ENCODE data around the gene IFI30. TPM values are rescaled to one million over a fixed set of nuclear protein-coding genes. Genes with fewer than 3 reads are reported as not detected.

The IFI30 gene
- polyA plus RNA-seq, 1 donor, result 270 TPM

DNA sequence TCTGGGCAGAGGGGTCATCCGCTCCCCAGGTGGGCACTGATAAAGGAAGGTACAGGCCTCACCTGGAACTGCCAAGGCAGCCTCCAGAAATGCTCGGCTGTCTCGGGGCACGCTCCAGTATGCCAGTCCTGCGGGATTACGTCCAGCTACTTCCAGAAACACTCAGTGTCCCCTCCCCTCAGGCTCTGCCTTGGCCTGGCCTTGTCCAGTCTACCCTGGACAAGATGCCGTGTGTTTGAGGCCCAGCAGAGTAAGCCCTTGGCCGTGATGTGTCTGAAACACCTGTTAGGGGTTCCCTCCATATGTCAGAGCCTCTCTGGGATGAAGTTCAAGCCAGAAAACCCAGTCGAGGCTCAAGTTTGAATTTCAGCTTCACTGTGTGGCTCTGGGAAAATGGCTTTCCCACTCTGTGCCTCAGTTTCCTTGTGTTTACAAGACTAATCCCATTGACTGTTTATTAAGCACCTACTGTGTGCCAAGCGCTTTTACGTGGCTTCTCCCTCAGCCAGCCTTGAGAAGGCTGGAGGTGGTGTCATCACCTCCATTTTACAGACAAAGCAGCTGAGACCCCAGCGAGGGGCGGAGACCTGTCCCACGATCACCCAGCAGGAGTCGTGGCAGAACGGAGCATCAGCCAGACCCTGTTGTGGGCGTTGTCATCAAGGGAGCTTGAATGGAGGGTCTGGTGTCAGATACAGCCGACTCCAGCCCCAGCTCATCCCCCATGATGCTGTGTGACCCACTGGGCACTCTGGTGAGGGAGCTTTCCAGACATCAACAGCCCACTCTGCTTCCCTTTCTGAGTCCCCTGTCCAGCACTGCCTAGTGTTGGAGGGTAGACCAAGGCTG is 22.6 kb upstream of the IFI30 start:
- H3K4me3 ChIP-seq (ENCODE audit: low read length), result no peak overlapping the region
- H3K4me1 ChIP-seq (ENCODE audit: control insufficient read depth, insufficient read depth, low read length), result peaks cover 20% of the 10 kb centered on the region
- no peak for DNase-seq
- peak overlapping the region; percentile 96 for H3K27ac ChIP-seq (ENCODE audit: low read length)
- WGBS (ENCODE audit: insufficient coverage, low lambda C conversion rate), result no CpG with 5 or more reads among the region's 18 CpGs
- peaks cover 33% of the 10 kb centered on the region for H3K36me3 ChIP-seq (ENCODE audit: control insufficient read depth, insufficient read depth, low read length)
- H3K27me3 ChIP-seq (ENCODE audit: control insufficient read depth, insufficient read depth, low read length), result no peaks in the 10 kb centered on the region
- H3K9me3 ChIP-seq (ENCODE audit: control insufficient read depth, low read depth, low read length), result peaks cover 2% of the 10 kb centered on the region

DNA sequence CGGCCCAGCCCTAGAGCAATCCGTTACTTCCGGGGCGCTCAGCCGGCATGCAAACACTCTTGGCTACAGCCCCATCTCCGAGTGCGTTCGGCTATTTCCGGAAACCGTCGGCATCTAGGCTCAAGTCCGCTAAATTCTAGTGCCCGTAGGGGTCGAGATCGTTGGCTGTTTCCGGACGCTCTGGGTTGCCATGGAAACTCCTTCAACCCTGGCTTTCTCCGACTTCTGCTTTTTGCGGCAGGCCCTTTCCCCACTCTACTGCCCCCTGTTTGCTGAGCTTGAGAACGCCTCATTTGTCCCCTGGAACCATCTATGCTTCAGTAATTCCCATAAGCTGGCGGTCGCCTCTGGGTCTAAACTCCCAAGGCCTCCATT is 21.2 kb upstream of the IFI30 start:
- DNase-seq, result peak; percentile 97
- Histone ChIP-seq H3K36me3 (ENCODE audit: control insufficient read depth, insufficient read depth, low read length) (peaks cover 30% of the 10 kb centered on the region), H3K9me3 (ENCODE audit: control insufficient read depth, low read depth, low read length) (peaks cover 2% of the 10 kb centered on the region), H3K27me3 (ENCODE audit: control insufficient read depth, insufficient read depth, low read length) (no peaks in the 10 kb centered on the region), H3K4me1 (ENCODE audit: control insufficient read depth, insufficient read depth, low read length) (peaks cover 34% of the 10 kb centered on the region), H3K27ac (ENCODE audit: low read length) (peak overlapping the region; percentile 96), H3K4me3 (ENCODE audit: low read length) (peak overlapping the region; percentile 69)
- WGBS (ENCODE audit: insufficient coverage, low lambda C conversion rate), result no CpG with 5 or more reads among the region's 22 CpGs

DNA sequence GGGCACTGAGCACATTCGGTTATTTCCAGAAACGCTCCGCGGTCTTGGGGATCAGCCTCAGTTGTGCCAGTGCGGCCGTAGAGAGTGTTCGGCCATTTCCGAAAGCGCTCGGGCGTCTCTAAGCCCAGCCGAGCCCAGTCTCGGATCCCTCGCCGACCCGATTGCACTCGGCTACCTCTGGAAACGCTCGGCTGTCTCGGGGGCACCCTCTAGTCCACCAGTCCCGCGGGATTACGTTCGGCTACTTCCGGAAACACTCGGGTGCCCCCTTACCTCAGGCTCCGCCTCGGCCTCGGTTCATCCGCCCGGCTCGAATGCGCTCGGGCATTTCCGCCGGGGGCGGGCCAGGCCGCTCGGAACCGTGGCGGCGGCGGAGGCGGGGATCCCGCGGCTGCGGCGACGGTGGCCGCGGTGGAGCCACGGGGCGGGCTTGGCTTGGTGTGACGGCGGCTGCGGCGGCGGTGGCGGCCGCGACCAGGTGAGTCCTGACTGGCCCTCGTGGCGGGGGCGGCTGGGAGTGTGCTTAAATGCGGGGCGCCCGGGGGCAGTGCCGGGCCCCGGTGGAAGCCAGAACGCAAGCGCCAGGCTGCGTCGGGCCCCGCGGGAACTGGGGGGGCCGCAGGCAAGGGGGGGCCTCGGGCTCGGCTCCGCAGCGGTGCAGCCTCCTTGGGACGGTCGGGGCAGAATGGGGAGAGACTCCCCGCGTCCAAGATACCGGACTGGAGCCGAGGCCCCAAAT is 20.6 kb upstream of the IFI30 start, which contains the start of gene PIK3R2:
TSS of gene PIK3R2 (plus strand) at position 347 of the 739 bp plus-strand sequence. CDS start 2,717 bp downstream, outside the sequence.
- H3K27me3 ChIP-seq (ENCODE audit: control insufficient read depth, insufficient read depth, low read length), result no peaks in the 10 kb centered on the region
- peaks cover 2% of the 10 kb centered on the region for H3K9me3 ChIP-seq (ENCODE audit: control insufficient read depth, low read depth, low read length)
- DNase-seq, result peak; percentile 99
- peak within 1 kb of the TSS; percentile 82 for H3K4me3 ChIP-seq (ENCODE audit: low read length)
- H3K27ac ChIP-seq (ENCODE audit: low read length), result peak within 1 kb of the TSS; percentile 96
- no CpG with 5 or more reads among the region's 86 CpGs for WGBS (ENCODE audit: insufficient coverage, low lambda C conversion rate)
- H3K36me3 ChIP-seq (ENCODE audit: control insufficient read depth, insufficient read depth, low read length), result peaks cover 29% of the 10 kb centered on the region
- H3K4me1 ChIP-seq (ENCODE audit: control insufficient read depth, insufficient read depth, low read length), result peaks cover 38% of the 10 kb centered on the region

DNA sequence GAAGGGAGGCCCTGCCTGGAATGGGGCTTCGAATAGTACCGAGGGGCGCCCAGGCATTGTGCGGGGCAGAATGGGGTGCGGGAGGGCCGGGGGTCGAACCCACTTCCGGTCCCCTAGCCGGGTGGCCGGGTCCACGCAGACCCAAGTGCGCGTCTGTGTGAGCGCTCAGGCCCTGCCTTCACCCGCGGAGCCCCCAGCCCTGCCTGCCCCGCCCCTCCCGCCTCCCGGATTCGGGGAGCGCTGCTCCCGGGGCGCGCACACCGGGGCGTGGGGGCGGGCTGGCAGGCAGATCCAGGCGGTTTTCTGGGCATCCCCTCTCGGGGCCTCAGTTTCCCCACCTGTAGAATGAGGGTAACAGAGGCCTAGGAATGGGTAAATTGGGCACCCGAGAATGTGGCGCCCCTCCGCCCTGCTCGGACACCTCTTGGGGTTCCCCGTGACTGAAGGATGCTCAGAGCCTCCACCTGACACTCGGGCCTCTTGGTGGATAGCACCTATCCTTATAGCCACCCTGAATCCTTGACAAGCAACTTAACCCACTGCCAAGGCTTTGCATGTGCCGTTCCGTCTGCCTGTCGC is 20.0 kb upstream of the IFI30 start:
- H3K4me1 ChIP-seq (ENCODE audit: control insufficient read depth, insufficient read depth, low read length), result peaks cover 38% of the 10 kb centered on the region
- H3K4me3 ChIP-seq (ENCODE audit: low read length), result peak overlapping the region; percentile 82
- peaks cover 31% of the 10 kb centered on the region for H3K36me3 ChIP-seq (ENCODE audit: control insufficient read depth, insufficient read depth, low read length)
- H3K27ac ChIP-seq (ENCODE audit: low read length), result peak overlapping the region; percentile 81
- no CpG with 5 or more reads among the region's 38 CpGs for WGBS (ENCODE audit: insufficient coverage, low lambda C conversion rate)
- peak in 1 of 2 donors; percentile 51 for DNase-seq
- peaks cover 2% of the 10 kb centered on the region for H3K9me3 ChIP-seq (ENCODE audit: control insufficient read depth, low read depth, low read length)
- H3K27me3 ChIP-seq (ENCODE audit: control insufficient read depth, insufficient read depth, low read length), result no peaks in the 10 kb centered on the region

DNA sequence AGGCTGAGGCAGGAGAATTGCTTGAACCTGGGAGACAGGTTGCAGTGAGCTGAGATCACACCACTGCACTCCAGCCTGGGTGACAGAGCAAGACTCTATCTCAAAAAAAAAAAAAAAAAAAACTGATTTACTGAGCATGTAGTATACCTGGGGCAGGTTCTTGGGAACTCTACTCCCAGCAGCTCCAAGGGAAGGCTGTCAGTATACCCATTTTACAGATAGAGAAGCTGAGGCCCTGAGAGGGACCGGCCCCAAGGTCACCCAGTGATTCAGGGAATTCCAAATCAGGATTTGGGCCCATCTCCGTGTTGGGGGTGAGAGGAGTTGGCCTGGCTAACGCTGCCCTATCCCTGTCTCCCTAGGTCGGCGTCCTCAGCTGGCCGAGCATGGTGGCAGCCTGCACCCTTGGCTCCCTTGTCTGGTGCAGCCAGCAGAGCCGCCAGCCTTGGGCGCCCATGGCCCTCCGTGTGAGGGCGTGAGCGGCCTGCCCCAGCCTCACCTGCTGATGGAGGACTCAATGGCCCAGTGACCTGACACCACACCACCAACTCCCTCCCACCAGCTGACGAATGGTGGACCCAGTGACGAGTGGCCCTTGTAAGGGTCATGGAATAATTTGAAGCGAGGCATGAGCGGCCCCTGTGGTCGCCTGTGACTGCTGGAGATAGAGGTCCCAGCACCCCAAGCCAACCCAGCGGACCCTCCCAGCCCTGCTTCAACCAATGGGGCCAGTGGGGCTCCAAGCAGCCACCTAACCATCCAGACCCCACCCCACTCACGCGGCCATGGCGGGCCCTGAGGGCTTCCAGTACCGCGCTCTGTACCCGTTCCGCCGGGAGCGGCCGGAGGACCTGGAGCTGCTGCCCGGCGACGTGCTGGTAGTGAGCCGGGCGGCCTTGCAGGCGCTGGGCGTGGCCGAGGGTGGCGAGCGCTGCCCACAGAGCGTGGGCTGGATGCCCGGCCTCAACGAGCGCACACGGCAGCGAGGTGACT is 18.2 kb upstream of the IFI30 start:
- DNase-seq, result no peak
- H3K9me3 ChIP-seq (ENCODE audit: control insufficient read depth, low read depth, low read length), result peaks cover 2% of the 10 kb centered on the region
- H3K4me3 ChIP-seq (ENCODE audit: low read length), result no peak overlapping the region
- H3K36me3 ChIP-seq (ENCODE audit: control insufficient read depth, insufficient read depth, low read length), result peaks cover 36% of the 10 kb centered on the region
- WGBS (ENCODE audit: insufficient coverage, low lambda C conversion rate), result no CpG with 5 or more reads among the region's 43 CpGs
- H3K4me1 ChIP-seq (ENCODE audit: control insufficient read depth, insufficient read depth, low read length), result peaks cover 38% of the 10 kb centered on the region
- no peaks in the 10 kb centered on the region for H3K27me3 ChIP-seq (ENCODE audit: control insufficient read depth, insufficient read depth, low read length)
- H3K27ac ChIP-seq (ENCODE audit: low read length), result no peak overlapping the region

DNA sequence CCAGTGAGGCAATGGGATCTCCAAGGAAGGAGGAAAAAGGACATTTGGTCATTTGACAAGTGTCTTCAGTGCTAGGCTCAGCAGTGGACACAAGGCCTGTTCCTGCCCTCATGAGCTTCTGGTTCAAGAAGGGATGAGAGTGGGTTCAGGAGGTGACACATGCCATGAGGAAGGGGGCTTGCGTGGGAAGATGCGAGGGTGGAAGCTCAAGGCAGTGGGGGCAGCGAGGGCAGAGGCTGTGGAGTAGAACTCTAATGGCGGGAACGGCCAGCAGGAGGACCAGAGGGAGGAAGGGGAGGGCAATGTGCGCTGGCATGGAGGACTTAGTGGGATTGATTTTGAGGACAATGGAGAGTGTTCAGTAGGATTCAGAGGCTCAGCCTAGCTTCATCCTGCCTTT is 17.3 kb upstream of the IFI30 start:
- peak overlapping the region; percentile 32 for H3K27ac ChIP-seq (ENCODE audit: low read length)
- no peak overlapping the region for H3K4me3 ChIP-seq (ENCODE audit: low read length)
- peaks cover 43% of the 10 kb centered on the region for H3K4me1 ChIP-seq (ENCODE audit: control insufficient read depth, insufficient read depth, low read length)
- no CpG with 5 or more reads among the region's 6 CpGs for WGBS (ENCODE audit: insufficient coverage, low lambda C conversion rate)
- peaks cover 2% of the 10 kb centered on the region for H3K9me3 ChIP-seq (ENCODE audit: control insufficient read depth, low read depth, low read length)
- H3K27me3 ChIP-seq (ENCODE audit: control insufficient read depth, insufficient read depth, low read length), result no peaks in the 10 kb centered on the region
- no peak for DNase-seq
- H3K36me3 ChIP-seq (ENCODE audit: control insufficient read depth, insufficient read depth, low read length), result peaks cover 35% of the 10 kb centered on the region

DNA sequence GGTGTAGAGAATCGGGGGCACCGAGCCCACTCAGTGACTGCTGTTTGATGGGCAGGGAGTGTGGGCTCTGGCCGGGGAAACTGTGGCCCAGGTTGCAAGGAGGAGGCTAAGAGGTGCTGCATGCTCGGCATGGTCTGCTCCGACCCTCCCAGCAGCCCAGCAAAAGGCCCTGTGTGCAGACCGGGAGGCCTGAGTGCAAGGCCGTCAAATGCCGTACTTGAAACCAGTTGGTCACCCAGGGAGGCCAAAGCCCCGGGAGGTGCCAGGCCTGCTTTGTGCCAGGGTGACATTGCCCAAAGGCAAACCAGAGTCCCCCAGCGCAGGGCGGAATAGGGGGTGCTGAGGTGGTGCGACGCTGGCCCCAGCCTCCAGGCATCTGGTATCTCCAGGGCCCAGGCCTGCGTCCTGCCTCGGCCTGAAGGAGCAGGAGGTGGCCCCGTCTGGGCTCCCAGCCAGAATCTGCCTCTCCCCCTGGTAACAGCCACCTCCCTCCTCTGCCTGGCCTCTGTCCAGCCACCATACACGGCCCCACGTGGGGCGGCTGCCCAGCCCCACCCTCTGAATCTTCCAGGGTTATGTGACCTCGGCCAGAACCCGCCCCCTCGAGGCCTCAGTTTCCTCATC is 16.7 kb upstream of the IFI30 start:
- DNase-seq, result peak; percentile 87 to 91
- Histone ChIP-seq H3K27me3 (ENCODE audit: control insufficient read depth, insufficient read depth, low read length) (no peaks in the 10 kb centered on the region), H3K9me3 (ENCODE audit: control insufficient read depth, low read depth, low read length) (peaks cover 2% of the 10 kb centered on the region), H3K27ac (ENCODE audit: low read length) (peak overlapping the region; percentile 52), H3K4me3 (ENCODE audit: low read length) (no peak overlapping the region), H3K36me3 (ENCODE audit: control insufficient read depth, insufficient read depth, low read length) (peaks cover 41% of the 10 kb centered on the region), H3K4me1 (ENCODE audit: control insufficient read depth, insufficient read depth, low read length) (peaks cover 39% of the 10 kb centered on the region)
- WGBS (ENCODE audit: insufficient coverage, low lambda C conversion rate), result no CpG with 5 or more reads among the region's 22 CpGs

DNA sequence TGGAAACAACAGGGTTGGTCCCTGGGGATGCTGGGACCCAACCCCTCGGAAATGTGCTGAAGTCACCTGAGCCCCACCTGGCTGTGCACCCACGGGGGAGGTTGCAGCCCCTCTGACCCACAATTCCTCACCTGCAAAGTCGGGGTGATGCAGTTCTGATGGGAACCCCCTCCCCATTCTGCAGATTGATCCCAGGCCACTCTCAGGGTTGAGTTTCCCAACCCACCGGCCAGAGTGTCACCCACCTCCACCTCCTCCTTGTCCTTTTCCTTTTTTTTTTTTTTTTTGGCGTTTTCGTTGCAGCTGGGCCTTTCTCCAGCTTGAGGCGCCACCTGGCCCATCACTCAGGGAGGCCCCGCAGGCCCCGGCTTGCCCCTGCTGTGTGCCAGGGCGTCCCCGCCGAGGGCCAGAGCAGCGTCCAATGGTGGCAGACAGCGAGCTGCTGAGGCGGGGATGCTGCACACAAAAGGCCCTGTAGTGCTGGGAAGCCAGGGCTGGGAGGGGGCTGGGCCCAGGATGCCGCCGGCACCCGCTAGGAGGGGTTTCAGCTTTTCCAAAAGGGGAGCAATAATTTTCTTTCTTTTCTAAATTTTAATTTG is 16.0 kb upstream of the IFI30 start:
- Histone ChIP-seq H3K36me3 (ENCODE audit: control insufficient read depth, insufficient read depth, low read length) (peaks cover 47% of the 10 kb centered on the region), H3K4me3 (ENCODE audit: low read length) (no peak overlapping the region), H3K4me1 (ENCODE audit: control insufficient read depth, insufficient read depth, low read length) (peaks cover 39% of the 10 kb centered on the region), H3K9me3 (ENCODE audit: control insufficient read depth, low read depth, low read length) (peaks cover 2% of the 10 kb centered on the region), H3K27me3 (ENCODE audit: control insufficient read depth, insufficient read depth, low read length) (no peaks in the 10 kb centered on the region), H3K27ac (ENCODE audit: low read length) (peak overlapping the region; percentile 52)
- DNase-seq, result no peak
- WGBS (ENCODE audit: insufficient coverage, low lambda C conversion rate), result no CpG with 5 or more reads among the region's 18 CpGs

DNA sequence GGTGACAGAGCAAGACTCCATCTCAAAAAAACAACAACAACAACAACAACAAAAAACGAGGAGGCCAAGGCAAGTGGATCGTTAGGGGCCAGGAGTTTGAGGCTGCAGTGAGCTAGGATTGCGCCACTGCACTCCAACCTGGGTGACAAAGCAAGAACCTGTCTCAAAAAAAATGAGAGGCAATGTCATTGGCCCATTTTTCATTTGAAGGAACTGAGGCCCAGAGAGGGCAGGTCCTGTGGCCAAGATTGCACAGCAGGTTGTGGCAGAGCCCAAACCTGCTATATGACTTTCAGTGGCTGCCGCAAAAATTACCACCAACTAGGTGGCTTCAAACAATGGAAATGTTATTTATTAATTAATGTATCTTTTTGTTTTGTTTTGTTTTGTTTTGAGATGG is 15.1 kb upstream of the IFI30 start:
- no peak overlapping the region for H3K27ac ChIP-seq (ENCODE audit: low read length)
- no peak for DNase-seq
- no CpG with 5 or more reads among the region's 4 CpGs for WGBS (ENCODE audit: insufficient coverage, low lambda C conversion rate)
- H3K36me3 ChIP-seq (ENCODE audit: control insufficient read depth, insufficient read depth, low read length), result peaks cover 56% of the 10 kb centered on the region
- peaks cover 39% of the 10 kb centered on the region for H3K4me1 ChIP-seq (ENCODE audit: control insufficient read depth, insufficient read depth, low read length)
- no peaks in the 10 kb centered on the region for H3K27me3 ChIP-seq (ENCODE audit: control insufficient read depth, insufficient read depth, low read length)
- H3K9me3 ChIP-seq (ENCODE audit: control insufficient read depth, low read depth, low read length), result peaks cover 2% of the 10 kb centered on the region
- no peak overlapping the region for H3K4me3 ChIP-seq (ENCODE audit: low read length)
